Panc1 (cell line): ENCODE measurements around the gene SLC25A52. TPM values are rescaled to one million over a fixed set of nuclear protein-coding genes. Genes with fewer than 3 reads are reported as not detected.

ENCODE experiments used
- ATAC-seq: fragments of 200-7000 bp; cut with Tn5 transposase; 2 replicates; pipeline ENCODE4 v1.9.1; 2020; ENCODE audit warnings: mild to moderate bottlenecking, moderate library complexity
- BruUV-seq: library from RNA; stranded (reverse); fragments of 400-500 nt; replicated peaks from 2 replicates; lab custom pipeline; 2021; lab: Mats Ljungman, UMichigan
- CTCF ChIA-PET: fragments of 300-600 bp; sonication (Branson Sonifier 250); formaldehyde crosslinking; loops from one replicate; lab custom pipeline; 2022; ENCODE audit warnings: antibody characterized with exemption; lab: Charles Lee
- POLR2A ChIA-PET: fragments of 300-600 bp; sonication (Branson Sonifier 250); formaldehyde crosslinking; loops from one replicate; lab custom pipeline; 2022; ENCODE audit warnings: antibody characterized with exemption; lab: Charles Lee
- DNase-seq: peaks from one replicate; pipeline ENCODE4 v3.0.0-alpha.2; 2010; ENCODE audit warnings: low read depth, low spot score
- H3K27ac ChIP-seq: 2 replicates; pipeline ENCODE4 v1.5.1; 2011; ENCODE audit warnings: mild to moderate bottlenecking, low read length, inconsistent platforms
- H3K27me3 ChIP-seq: fragments of 200-500 bp; sonication (Bioruptor generic); 2 replicates; pipeline ENCODE4 v1.6.0; 2014; ENCODE audit warnings: low read length, inconsistent platforms; ENCODE audit not compliant: control insufficient read depth, insufficient read depth
- H3K36me3 ChIP-seq: fragments of 200-500 bp; sonication (Bioruptor generic); 2 replicates; pipeline ENCODE4 v1.5.1; 2014; ENCODE audit warnings: inconsistent platforms, mild to moderate bottlenecking, low read length, moderate library complexity; ENCODE audit not compliant: control insufficient read depth, insufficient read depth
- H3K4me1 ChIP-seq: 2 replicates; pipeline ENCODE4 v1.5.1; 2011; ENCODE audit warnings: inconsistent platforms, mild to moderate bottlenecking, low read length, moderate library complexity; ENCODE audit not compliant: control insufficient read depth, insufficient read depth
- H3K4me3 ChIP-seq, 2 experiments: 2 replicates each; pipeline ENCODE4 v1.5.1; 2011 to 2012; ENCODE audit warnings: low read depth in 2 of 2, low read length in 2 of 2, mild to moderate bottlenecking in 2 of 2, inconsistent platforms in 1 of 2, moderate library complexity in 1 of 2
- H3K9me3 ChIP-seq: fragments of 200-500 bp; sonication (Bioruptor generic); 2 replicates; pipeline ENCODE4 v1.5.1; 2014; ENCODE audit warnings: low read depth, mild to moderate bottlenecking, inconsistent platforms, low read length, moderate library complexity; ENCODE audit not compliant: control insufficient read depth, insufficient read depth
- POLR2AphosphoS5 ChIP-seq: IDR thresholded peaks from 2 replicates; pipeline ENCODE4 v1.6.1; 2012; ENCODE audit warnings: mild to moderate bottlenecking, low read depth, low read length, moderate library complexity
- SIN3A ChIP-seq: IDR thresholded peaks from 2 replicates; pipeline ENCODE4 v1.6.1; 2012; ENCODE audit warnings: low read depth, mild to moderate bottlenecking, low read length, moderate library complexity, borderline replicate concordance; ENCODE audit not compliant: insufficient read depth
- TCF7L2 ChIP-seq: IDR thresholded peaks from 2 replicates; pipeline ENCODE4 v1.6.1; 2011; ENCODE audit warnings: mild to moderate bottlenecking, low read depth, low read length, inconsistent platforms
- in situ Hi-C: cut with HindIII; loops from 2 replicates; pipeline ENCODE4 v1.10.0; 2016; ENCODE audit warnings: low sequenced_read_pairs, low pct_unique_long_range_greater_than_20kb
- intact Hi-C: fragments of 100-400 bp; cut with micrococcal nuclease; formaldehyde crosslinking; loops from one replicate; pipeline ENCODE4 v1.10.0; 2022; ENCODE audit not compliant: unreplicated experiment
- total RNA-seq: library from RNA; stranded (reverse); gene quantifications from one replicate; pipeline ENCODE4 v1.2.1, GENCODE V29; 2021; ENCODE audit not compliant: unreplicated experiment
- TF ChIP-seq, protein P1 (sequence below): fragments of 450-650 bp; IDR thresholded peaks from 2 replicates; pipeline ENCODE4 v1.5.1; 2017; ENCODE audit warnings: mild to moderate bottlenecking
- TF ChIP-seq, protein P2 (sequence below), 2 experiments: IDR thresholded peaks; 2 replicates each; pipeline ENCODE4 v1.6.1; 2011 to 2012; ENCODE audit warnings: low read depth in 2 of 2, control low read depth in 1 of 2, low read length in 1 of 2, mild to moderate bottlenecking in 1 of 2, moderate library complexity in 1 of 2; ENCODE audit not compliant: insufficient read depth in 1 of 2

SLC25A52 gene
- total RNA-seq, 1 experiment from 2014 or later = not detected

DNA sequence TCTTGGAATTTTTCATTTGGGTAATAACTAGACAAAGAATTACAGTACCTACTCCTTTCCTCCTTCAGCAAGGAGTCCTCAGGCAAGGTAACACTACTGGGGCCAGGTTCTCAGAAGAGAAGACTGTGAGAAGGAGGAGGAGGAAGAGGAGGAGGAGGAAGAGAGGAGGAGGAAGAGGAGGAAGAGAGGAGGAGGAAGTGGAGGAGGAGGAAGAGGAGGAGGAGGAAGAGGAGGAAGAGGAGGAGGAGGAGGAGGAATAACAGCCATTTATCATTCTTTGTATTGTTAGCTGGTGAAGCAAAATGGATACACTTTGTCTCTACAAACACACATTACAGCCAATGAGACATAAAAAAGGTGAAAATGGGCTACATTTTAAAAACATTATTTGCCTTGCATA, 32.9 kb upstream of the SLC25A52 start:
- BruUV-seq = no TSS peak
- POLR2A ChIA-PET = no interaction called here
- TF ChIP-seq SIN3A = no peak
- TF ChIP-seq, protein P1, sequence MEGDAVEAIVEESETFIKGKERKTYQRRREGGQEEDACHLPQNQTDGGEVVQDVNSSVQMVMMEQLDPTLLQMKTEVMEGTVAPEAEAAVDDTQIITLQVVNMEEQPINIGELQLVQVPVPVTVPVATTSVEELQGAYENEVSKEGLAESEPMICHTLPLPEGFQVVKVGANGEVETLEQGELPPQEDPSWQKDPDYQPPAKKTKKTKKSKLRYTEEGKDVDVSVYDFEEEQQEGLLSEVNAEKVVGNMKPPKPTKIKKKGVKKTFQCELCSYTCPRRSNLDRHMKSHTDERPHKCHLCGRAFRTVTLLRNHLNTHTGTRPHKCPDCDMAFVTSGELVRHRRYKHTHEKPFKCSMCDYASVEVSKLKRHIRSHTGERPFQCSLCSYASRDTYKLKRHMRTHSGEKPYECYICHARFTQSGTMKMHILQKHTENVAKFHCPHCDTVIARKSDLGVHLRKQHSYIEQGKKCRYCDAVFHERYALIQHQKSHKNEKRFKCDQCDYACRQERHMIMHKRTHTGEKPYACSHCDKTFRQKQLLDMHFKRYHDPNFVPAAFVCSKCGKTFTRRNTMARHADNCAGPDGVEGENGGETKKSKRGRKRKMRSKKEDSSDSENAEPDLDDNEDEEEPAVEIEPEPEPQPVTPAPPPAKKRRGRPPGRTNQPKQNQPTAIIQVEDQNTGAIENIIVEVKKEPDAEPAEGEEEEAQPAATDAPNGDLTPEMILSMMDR = no peak
- TF ChIP-seq TCF7L2 = no peak
- TF ChIP-seq POLR2AphosphoS5 = no peak
- TF ChIP-seq, protein P2, sequence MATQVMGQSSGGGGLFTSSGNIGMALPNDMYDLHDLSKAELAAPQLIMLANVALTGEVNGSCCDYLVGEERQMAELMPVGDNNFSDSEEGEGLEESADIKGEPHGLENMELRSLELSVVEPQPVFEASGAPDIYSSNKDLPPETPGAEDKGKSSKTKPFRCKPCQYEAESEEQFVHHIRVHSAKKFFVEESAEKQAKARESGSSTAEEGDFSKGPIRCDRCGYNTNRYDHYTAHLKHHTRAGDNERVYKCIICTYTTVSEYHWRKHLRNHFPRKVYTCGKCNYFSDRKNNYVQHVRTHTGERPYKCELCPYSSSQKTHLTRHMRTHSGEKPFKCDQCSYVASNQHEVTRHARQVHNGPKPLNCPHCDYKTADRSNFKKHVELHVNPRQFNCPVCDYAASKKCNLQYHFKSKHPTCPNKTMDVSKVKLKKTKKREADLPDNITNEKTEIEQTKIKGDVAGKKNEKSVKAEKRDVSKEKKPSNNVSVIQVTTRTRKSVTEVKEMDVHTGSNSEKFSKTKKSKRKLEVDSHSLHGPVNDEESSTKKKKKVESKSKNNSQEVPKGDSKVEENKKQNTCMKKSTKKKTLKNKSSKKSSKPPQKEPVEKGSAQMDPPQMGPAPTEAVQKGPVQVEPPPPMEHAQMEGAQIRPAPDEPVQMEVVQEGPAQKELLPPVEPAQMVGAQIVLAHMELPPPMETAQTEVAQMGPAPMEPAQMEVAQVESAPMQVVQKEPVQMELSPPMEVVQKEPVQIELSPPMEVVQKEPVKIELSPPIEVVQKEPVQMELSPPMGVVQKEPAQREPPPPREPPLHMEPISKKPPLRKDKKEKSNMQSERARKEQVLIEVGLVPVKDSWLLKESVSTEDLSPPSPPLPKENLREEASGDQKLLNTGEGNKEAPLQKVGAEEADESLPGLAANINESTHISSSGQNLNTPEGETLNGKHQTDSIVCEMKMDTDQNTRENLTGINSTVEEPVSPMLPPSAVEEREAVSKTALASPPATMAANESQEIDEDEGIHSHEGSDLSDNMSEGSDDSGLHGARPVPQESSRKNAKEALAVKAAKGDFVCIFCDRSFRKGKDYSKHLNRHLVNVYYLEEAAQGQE (IDR thresholded peaks at IDR 0.05; ENCODE audit: insufficient read depth in 1 of 2, low read depth in 2 of 2, low read length in 1 of 2) = no peak
- H3K9me3 ChIP-seq = no peaks in the 10 kb centered on the region
- no peak overlapping the region for H3K4me3 ChIP-seq
- no peaks in the 10 kb centered on the region for H3K4me1 ChIP-seq
- H3K27ac ChIP-seq = no peak overlapping the region
- H3K36me3 ChIP-seq = no peaks in the 10 kb centered on the region
- DNase-seq (no peak), ATAC-seq (no peak)
- CTCF ChIA-PET = no interaction called here
- in situ Hi-C loops = no loop called here
- no peaks in the 10 kb centered on the region for H3K27me3 ChIP-seq
- intact Hi-C loops = no loop called here

DNA sequence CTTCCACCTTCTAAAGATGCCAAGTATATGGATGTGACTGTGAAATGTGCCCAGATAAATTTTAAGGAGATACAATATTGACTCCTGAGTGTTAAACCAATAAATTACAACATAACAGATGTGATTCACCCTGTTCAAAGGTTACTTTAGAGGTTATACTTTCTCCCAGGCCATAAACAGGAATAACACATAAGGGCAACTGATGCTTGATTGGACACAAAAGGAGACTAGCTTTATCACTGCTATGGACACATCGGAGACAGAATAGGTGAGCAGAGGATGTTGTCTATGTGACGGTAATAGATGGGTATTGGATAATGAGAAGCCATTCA, 31.9 kb upstream of the SLC25A52 start:
- no peaks in the 10 kb centered on the region for H3K27me3 ChIP-seq
- no peaks in the 10 kb centered on the region for H3K9me3 ChIP-seq
- H3K4me1 ChIP-seq = no peaks in the 10 kb centered on the region
- H3K27ac ChIP-seq = no peak overlapping the region
- no TSS peak for BruUV-seq
- ChIA-PET CTCF (no interaction called here), POLR2A (no interaction called here)
- TF ChIP-seq, protein P2 (IDR thresholded peaks at IDR 0.05; ENCODE audit: insufficient read depth in 1 of 2, low read depth in 2 of 2, low read length in 1 of 2) = no peak
- TF ChIP-seq TCF7L2 = no peak
- no peak for TF ChIP-seq SIN3A
- TF ChIP-seq POLR2AphosphoS5 = no peak
- TF ChIP-seq, protein P1 = no peak
- no peaks in the 10 kb centered on the region for H3K36me3 ChIP-seq
- no peak overlapping the region for H3K4me3 ChIP-seq
- DNase-seq = no peak
- intact Hi-C loops = no loop called here
- in situ Hi-C loops = no loop called here
- ATAC-seq = no peak
